ENCODE results near the gene CLTB. TPM values are rescaled to one million over a fixed set of nuclear protein-coding genes. Genes with fewer than 3 reads are reported as not detected.

CLTB gene
- total and polyA plus RNA-seq, 2 of the 13 experiments (the other 11 are each of a cell fraction or from before 2014, with no cell fraction given), result 23.3 to 33.8 TPM

- peak; percentile 79 for TF ChIP-seq ZNF776 (CRISPR knock-in tag; IDR thresholded peaks at IDR 0.05)
- 0 out of 2 replicates have a peak, but pooled peaks have one; percentile 46 for TF ChIP-seq BRF2 (CRISPR knock-in tag; IDR thresholded peaks at IDR 0.05)
- TF ChIP-seq ZNF879 (CRISPR knock-in tag; IDR thresholded peaks at IDR 0.05), result no peak
- TF ChIP-seq MIER3 (CRISPR knock-in tag; IDR thresholded peaks at IDR 0.05; ENCODE audit: borderline replicate concordance), result peak; percentile 58; the same call in 1 of the 2 replicates
- TF ChIP-seq RXRA (CRISPR knock-in tag; IDR thresholded peaks at IDR 0.05), result peak; percentile 44
- no peak for TF ChIP-seq CENPT (CRISPR knock-in tag; IDR thresholded peaks at IDR 0.05; ENCODE audit: low read depth)
- TF ChIP-seq TEF (CRISPR knock-in tag; IDR thresholded peaks at IDR 0.05), result no peak
- TF ChIP-seq ISX (CRISPR knock-in tag; conservative IDR thresholded peaks at IDR 0.05), result no peak
- no peak for TF ChIP-seq ZNF101 (CRISPR knock-in tag; IDR thresholded peaks at IDR 0.05; ENCODE audit: borderline replicate concordance, low read depth)
- no peak for TF ChIP-seq ZHX2 (IDR thresholded peaks at IDR 0.05; ENCODE audit: low read depth)
- TF ChIP-seq ZHX2 (CRISPR knock-in tag; IDR thresholded peaks at IDR 0.05; ENCODE audit: borderline replicate concordance), result 0 out of 2 replicates have a peak, but pooled peaks have one; percentile 79
- TF ChIP-seq GABPA (IDR thresholded peaks at IDR 0.05; ENCODE audit: low read depth, low read length), result peak; percentile 18; the same call in 1 of the 2 replicates
- no peak for TF ChIP-seq GABPA (CRISPR knock-in tag; IDR thresholded peaks at IDR 0.05; ENCODE audit: low read depth)
- TF ChIP-seq ZNF609 (CRISPR knock-in tag; IDR thresholded peaks at IDR 0.05; ENCODE audit: borderline replicate concordance), result 0 out of 2 replicates have a peak, but pooled peaks have one; percentile 19
- no peak for TF ChIP-seq ZEB1 (IDR thresholded peaks at IDR 0.05; ENCODE audit: insufficient replicate concordance, low read depth)
These were observed at the start of gene CLTB (continued) for GRCh38 chr5:176415952-176416924.

Data from HepG2 (cell line).